ENCODE measurements around the gene CORO2B. TPM values are rescaled to one million over a fixed set of nuclear protein-coding genes. Genes with fewer than 3 reads are reported as not detected.
"Not testable (repeated sequence)": the region's sequence is repeated elsewhere in the genome, so short reads cannot be mapped to it uniquely, and the experiment has no call there.

Gene CORO2B
- total RNA-seq, 1 donor from 2014 or later, result 21.3 TPM

DNA sequence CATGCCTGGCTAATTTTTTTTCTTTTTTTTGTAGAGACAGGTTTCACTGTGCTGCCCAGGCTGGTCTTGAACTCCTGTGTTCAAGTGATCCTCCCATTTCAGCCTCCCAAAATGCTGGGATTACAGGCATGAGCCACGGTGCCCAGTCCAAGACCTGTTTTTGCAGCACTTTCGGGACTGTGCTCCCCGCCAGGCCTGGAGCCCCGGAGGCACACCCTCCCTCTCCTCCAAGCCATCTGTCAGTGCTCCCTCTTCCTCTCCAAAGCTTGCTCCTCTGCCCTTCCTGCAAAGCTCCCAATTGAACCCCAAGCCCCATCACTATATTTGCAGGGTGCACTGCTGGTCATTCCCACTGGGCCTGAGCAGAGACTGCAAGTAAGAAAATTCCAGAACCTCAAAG, 98.1 kb downstream of the CORO2B start:
- peaks cover 32% of the 10 kb centered on the region for H3K4me1 Mint-ChIP-seq
- H3K4me3 Mint-ChIP-seq, result no peak overlapping the region
- no peaks in the 10 kb centered on the region for H3K9me3 Mint-ChIP-seq
- TF ChIP-seq CTCF (conservative IDR thresholded peaks at IDR 0.05), result no peak
- H3K36me3 Mint-ChIP-seq (ENCODE audit: low read depth), result no peaks in the 10 kb centered on the region
- DNase-seq (ENCODE audit: low read depth, low spot score), result no peak
- no peaks in the 10 kb centered on the region for H3K27me3 Mint-ChIP-seq (ENCODE audit: low read depth)
- no peak overlapping the region for H3K27ac Mint-ChIP-seq (ENCODE audit: unreplicated experiment)

- H3K4me1 Mint-ChIP-seq, result peaks cover 28% of the 10 kb centered on the region
- no peak overlapping the region for H3K27ac Mint-ChIP-seq (ENCODE audit: unreplicated experiment)
- H3K27me3 Mint-ChIP-seq (ENCODE audit: low read depth), result no peaks in the 10 kb centered on the region
- no peak for TF ChIP-seq CTCF (conservative IDR thresholded peaks at IDR 0.05)
- H3K4me3 Mint-ChIP-seq, result no peak overlapping the region
- no peaks in the 10 kb centered on the region for H3K9me3 Mint-ChIP-seq
- no peak for DNase-seq (ENCODE audit: low read depth, low spot score)
- H3K36me3 Mint-ChIP-seq (ENCODE audit: low read depth), result no peaks in the 10 kb centered on the region
Measured at GRCh38 chr15:68677996-68678395, 99.2 kb downstream of the CORO2B start.

DNA sequence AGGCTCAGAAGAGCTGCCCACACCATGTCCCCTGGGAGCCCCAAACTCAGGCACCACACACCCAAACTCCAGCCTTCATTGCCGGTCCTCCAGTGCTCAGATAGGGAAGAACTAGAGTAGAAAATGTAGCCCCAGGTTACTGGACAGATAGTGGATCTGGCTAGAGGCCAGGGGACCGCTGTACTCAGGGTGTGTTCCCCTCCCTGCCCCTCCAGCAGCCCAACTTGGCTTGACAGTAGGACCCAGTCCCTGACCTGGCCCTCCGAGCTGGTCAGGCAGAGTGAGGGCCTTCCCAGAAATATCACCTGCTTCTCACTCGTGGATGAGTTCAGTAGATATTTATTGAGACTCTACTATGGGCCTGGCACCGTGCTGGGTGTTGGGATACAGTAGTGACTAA, 100.0 kb downstream of the CORO2B start:
- no peak for TF ChIP-seq CTCF (conservative IDR thresholded peaks at IDR 0.05)
- DNase-seq (ENCODE audit: low read depth, low spot score), result no peak
- no peak overlapping the region for H3K27ac Mint-ChIP-seq (ENCODE audit: unreplicated experiment)
- H3K9me3 Mint-ChIP-seq, result no peaks in the 10 kb centered on the region
- H3K4me3 Mint-ChIP-seq, result no peak overlapping the region
- H3K4me1 Mint-ChIP-seq, result peaks cover 24% of the 10 kb centered on the region
- H3K36me3 Mint-ChIP-seq (ENCODE audit: low read depth), result no peaks in the 10 kb centered on the region
- H3K27me3 Mint-ChIP-seq (ENCODE audit: low read depth), result no peaks in the 10 kb centered on the region

DNA sequence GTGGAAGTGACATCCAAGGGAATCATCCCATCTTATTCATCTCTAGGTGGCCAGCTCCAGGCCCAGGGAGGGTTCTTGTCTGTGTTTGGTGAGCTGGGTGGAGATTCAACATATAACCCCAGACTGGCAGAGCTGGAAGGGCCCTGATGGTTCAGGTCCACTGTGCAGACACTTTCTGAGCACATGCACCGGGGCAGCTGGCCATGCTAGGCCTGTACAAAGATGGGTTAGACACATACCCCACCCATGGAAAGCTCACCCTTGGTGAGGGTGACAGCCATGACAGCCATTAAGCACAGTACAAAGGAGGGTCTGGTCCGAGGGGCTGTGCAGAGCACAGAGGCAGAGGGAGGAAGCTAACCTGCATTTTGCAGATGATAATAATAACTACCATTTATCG, 100.4 kb downstream of the CORO2B start:
- Mint-ChIP-seq H3K27me3 (ENCODE audit: low read depth) (no peaks in the 10 kb centered on the region), H3K36me3 (ENCODE audit: low read depth) (no peaks in the 10 kb centered on the region), H3K4me1 (peaks cover 20% of the 10 kb centered on the region), H3K4me3 (no peak overlapping the region), H3K27ac (ENCODE audit: unreplicated experiment) (no peak overlapping the region), H3K9me3 (no peaks in the 10 kb centered on the region)
- no peak for DNase-seq (ENCODE audit: low read depth, low spot score)
- TF ChIP-seq CTCF (conservative IDR thresholded peaks at IDR 0.05), result no peak

DNA sequence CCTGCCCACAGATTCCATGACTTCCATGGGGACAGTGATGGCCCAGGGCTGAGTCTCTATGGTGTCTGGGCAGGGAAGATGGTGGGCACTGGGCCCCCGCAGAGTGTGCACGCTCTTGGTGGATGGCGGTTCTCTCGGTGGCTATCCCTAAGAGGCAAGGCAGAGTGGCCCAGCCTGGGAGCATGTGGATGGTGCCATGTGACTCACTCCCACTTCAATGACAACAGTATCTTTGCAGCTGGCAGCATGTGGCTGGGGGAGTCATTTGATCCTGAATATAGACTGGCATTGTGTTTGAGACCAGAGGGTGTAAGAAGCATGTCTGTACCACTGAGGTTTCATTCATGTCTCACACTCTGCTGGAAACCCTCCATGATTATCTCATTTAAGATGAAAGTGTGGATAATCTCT, 101.2 kb downstream of the CORO2B start:
- no peak for TF ChIP-seq CTCF (conservative IDR thresholded peaks at IDR 0.05)
- H3K9me3 Mint-ChIP-seq, result no peaks in the 10 kb centered on the region
- H3K4me3 Mint-ChIP-seq, result no peak overlapping the region
- no peaks in the 10 kb centered on the region for H3K36me3 Mint-ChIP-seq (ENCODE audit: low read depth)
- DNase-seq (ENCODE audit: low read depth, low spot score), result no peak
- H3K27ac Mint-ChIP-seq (ENCODE audit: unreplicated experiment), result no peak overlapping the region
- H3K4me1 Mint-ChIP-seq, result peaks cover 15% of the 10 kb centered on the region
- no peaks in the 10 kb centered on the region for H3K27me3 Mint-ChIP-seq (ENCODE audit: low read depth)

DNA sequence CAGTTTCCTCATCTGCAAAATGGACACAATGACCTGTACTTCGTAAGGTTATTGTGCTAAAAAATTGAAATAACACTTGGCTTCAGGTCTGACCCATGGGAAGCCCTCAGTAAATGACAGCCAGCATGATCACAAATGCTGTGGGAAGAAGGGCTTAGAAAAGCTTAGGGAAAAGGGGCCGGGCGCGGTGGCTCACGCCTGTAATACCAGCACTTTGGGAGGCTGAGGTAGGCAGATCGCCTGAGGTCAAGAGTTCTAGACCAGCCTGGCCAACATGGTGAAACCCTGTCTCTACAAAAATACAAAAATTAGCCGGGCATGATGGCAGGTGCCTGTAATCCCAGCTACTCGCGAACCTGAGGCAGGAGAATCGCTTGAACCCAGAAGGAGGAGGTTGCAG, 102.0 kb downstream of the CORO2B start:
- H3K4me3 Mint-ChIP-seq; H3K9me3 Mint-ChIP-seq; DNase-seq (ENCODE audit: low read depth, low spot score); H3K27ac Mint-ChIP-seq (ENCODE audit: unreplicated experiment); H3K4me1 Mint-ChIP-seq; H3K27me3 Mint-ChIP-seq (ENCODE audit: low read depth); H3K36me3 Mint-ChIP-seq (ENCODE audit: low read depth): not testable (repeated sequence)

All from neural crest cell (in vitro differentiated cells).